ENCODE results near the gene PPP1R11. TPM values are rescaled to one million over a fixed set of nuclear protein-coding genes. Genes with fewer than 3 reads are reported as not detected.

PPP1R11 gene
- total and polyA plus RNA-seq, 8 donors: 1.2 to 141 (median 61.9) TPM

- peak in 2 of 3 donors; percentile 43 to 76 for TF ChIP-seq POLR2AphosphoS5 (IDR thresholded peaks at IDR 0.05)
- TF ChIP-seq, protein P1, sequence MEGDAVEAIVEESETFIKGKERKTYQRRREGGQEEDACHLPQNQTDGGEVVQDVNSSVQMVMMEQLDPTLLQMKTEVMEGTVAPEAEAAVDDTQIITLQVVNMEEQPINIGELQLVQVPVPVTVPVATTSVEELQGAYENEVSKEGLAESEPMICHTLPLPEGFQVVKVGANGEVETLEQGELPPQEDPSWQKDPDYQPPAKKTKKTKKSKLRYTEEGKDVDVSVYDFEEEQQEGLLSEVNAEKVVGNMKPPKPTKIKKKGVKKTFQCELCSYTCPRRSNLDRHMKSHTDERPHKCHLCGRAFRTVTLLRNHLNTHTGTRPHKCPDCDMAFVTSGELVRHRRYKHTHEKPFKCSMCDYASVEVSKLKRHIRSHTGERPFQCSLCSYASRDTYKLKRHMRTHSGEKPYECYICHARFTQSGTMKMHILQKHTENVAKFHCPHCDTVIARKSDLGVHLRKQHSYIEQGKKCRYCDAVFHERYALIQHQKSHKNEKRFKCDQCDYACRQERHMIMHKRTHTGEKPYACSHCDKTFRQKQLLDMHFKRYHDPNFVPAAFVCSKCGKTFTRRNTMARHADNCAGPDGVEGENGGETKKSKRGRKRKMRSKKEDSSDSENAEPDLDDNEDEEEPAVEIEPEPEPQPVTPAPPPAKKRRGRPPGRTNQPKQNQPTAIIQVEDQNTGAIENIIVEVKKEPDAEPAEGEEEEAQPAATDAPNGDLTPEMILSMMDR (IDR thresholded peaks at IDR 0.05): peak in 1 of 7 experiments; percentile 14
- no peak for TF ChIP-seq POLR2A (IDR thresholded peaks at IDR 0.05)
- no peaks in the 10 kb centered on the region for H3K36me3 ChIP-seq
- H3K4me1 ChIP-seq: peaks cover 30 to 56% (median 38%) of the 10 kb centered on the region in 4 donors
- DNase-seq: peak; percentile 76 to 91
- 1 to 3% (median 1%) methylated on average over 33 to 47 of the region's 47 CpGs for WGBS, 5 donors
- H3K9me3 ChIP-seq: no peaks in the 10 kb centered on the region
- intact Hi-C loops (cut with DNase I; ENCODE audit: low total_unique reads): no loop called here
- H3K4me3 ChIP-seq: peak overlapping the region; percentile 39 to 50 (median 48)
- peak overlapping the region; percentile 73 to 82 (median 80) for H3K27ac ChIP-seq
- H3K27me3 ChIP-seq: peaks cover 1 to 81% (median 13%) of the 10 kb centered on the region in 3 donors
These were observed 33.8 kb downstream of the PPP1R11 start for GRCh38 chr6:30100585-30101443.

DNA sequence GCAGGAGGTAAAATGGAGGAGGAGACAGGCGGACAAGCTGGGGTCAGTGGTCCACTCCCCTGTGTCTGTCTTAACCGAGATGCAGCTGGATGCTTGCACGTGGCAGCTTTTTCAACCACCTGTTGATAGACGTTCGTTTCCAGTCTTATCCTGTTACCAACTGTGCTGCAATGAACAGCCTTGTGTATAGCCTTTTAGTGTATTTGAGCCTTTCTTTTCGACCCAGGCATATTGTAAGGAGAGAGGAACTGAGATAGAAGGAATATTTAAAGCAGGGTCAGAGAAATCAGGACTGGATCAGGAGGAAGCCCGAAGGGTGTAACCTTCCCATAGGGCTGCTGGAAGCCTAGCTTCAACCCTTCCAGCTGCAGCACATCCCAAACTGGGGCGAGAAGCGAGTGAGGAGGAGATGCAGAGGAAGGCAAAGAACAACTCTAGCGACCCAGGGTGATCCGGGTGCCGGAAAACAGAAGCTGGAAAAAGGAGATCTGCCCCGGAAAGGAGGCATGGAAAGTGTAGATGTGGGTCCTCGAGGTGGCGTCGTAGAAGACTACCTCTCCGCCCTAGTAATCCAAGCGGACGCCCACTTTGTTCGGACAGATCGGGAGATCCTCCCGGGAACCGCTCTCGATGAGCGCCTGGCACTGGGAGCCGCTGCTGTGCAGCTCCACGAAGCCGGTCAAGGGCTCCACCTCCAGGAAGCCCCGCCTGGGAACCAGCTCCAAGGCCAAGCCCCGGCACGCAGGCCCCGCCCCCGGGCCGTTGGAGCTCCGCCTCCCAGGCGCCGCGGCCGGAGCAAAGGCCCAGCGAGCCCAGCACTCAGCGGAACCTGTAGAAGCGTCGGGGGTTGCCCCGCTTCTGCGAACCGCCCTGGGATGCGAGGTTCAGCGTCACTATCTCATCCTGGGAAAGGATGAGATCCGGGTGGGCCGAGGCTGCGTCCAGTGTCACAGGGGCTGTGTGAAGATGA, 34.7 kb downstream of the PPP1R11 start:
- no peak for TF ChIP-seq EP300 (IDR thresholded peaks at IDR 0.05)
- TF ChIP-seq, protein P1 (IDR thresholded peaks at IDR 0.05): no peak
- TF ChIP-seq POLR2A (IDR thresholded peaks at IDR 0.05): peak in 2 of 4 donors; percentile 14 to 67
- peak in 2 of 3 donors; percentile 84 to 87 for TF ChIP-seq POLR2AphosphoS5 (IDR thresholded peaks at IDR 0.05)
- intact Hi-C loops (cut with DNase I; ENCODE audit: low total_unique reads): no loop called here

DNA sequence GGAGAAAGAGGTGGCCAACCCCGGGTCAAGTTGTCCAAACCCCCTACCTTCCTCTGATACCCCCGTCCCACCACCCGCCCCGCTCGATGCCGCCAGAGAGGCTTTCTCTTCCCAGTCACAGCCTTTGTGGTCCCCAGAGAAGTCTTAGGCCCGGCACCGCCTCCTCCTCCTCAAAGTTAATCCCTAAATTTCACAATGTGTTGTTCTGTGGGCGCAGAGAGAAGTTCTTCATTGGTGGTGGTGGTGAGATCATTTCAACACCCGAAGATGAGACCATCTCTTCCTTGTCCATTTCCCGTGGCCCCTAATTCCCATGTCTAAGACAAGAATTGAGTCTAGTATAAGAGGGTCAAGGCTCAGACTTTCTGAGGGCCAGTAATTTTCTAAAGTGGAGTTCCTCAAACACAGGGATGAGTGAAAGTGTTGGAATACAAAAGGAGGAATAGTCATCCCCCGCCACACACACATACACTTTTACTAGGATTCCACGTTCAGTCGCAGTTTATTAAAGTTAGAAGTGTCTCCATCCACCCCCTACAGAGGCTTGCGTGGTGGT, 35.5 kb downstream of the PPP1R11 start:
- TF ChIP-seq EP300 (IDR thresholded peaks at IDR 0.05) (no peak), POLR2A (IDR thresholded peaks at IDR 0.05) (no peak), POLR2AphosphoS5 (IDR thresholded peaks at IDR 0.05) (no peak)
- TF ChIP-seq, protein P1 (IDR thresholded peaks at IDR 0.05): no peak
- Histone ChIP-seq H3K36me3 (no peaks in the 10 kb centered on the region), H3K9me3 (no peaks in the 10 kb centered on the region), H3K27ac (peak overlapping the region; percentile 31 to 82 (median 80)), H3K27me3 (peaks cover 4 to 81% (median 13%) of the 10 kb centered on the region in 3 donors), H3K4me1 (peaks cover 30 to 52% (median 38%) of the 10 kb centered on the region in 4 donors), H3K4me3 (peak overlapping the region; percentile 39 to 50 (median 48))
- DNase-seq: no peak
- intact Hi-C loops (cut with DNase I; ENCODE audit: low total_unique reads): no loop called here
- WGBS, 5 donors: 33 to 47% (median 35%) methylated on average over 14 to 15 of the region's 15 CpGs

More for the DNA sequence above, 34.7 kb downstream of the PPP1R11 start:
- Histone ChIP-seq H3K9me3 (no peaks in the 10 kb centered on the region), H3K4me1 (peaks cover 30 to 56% (median 38%) of the 10 kb centered on the region in 4 donors), H3K4me3 (peak overlapping the region; percentile 39 to 50 (median 48)), H3K36me3 (no peaks in the 10 kb centered on the region), H3K27me3 (peaks cover 4 to 81% (median 13%) of the 10 kb centered on the region in 3 donors), H3K27ac (peak overlapping the region; percentile 67 to 82 (median 80))
- peak; percentile 90 to 95 for DNase-seq
- WGBS, 5 donors: 1 to 6% (median 3%) methylated on average over 40 to 51 of the region's 51 CpGs

Measured in stomach (tissue), 9 donors.